ENCODE data around the gene ROBO1. TPM values are rescaled to one million over a fixed set of nuclear protein-coding genes. Genes with fewer than 3 reads are reported as not detected.

The ROBO1 gene
- total RNA-seq, 1 donor from 2014 or later, result 0.16 TPM

GRCh38 chr3:78937475-78937874 lies 830.3 kb downstream of the ROBO1 start:
- Mint-ChIP-seq H3K27me3 (ENCODE audit: insufficient read depth) (no peaks in the 10 kb centered on the region), H3K9me3 (peaks cover 18% of the 10 kb centered on the region), H3K4me1 (ENCODE audit: low read depth) (no peaks in the 10 kb centered on the region), H3K36me3 (ENCODE audit: low read depth) (no peaks in the 10 kb centered on the region), H3K27ac (no peak overlapping the region), H3K4me3 (no peak overlapping the region)
- no peak for DNase-seq (ENCODE audit: low spot score)
- intact Hi-C loops (cut with micrococcal nuclease), result no loop called here

GRCh38 chr3:78927759-78928158 lies 840.0 kb downstream of the ROBO1 start:
- Mint-ChIP-seq H3K4me3 (no peak overlapping the region), H3K4me1 (ENCODE audit: low read depth) (no peaks in the 10 kb centered on the region), H3K9me3 (no peaks in the 10 kb centered on the region), H3K36me3 (ENCODE audit: low read depth) (no peaks in the 10 kb centered on the region), H3K27ac (no peak overlapping the region), H3K27me3 (ENCODE audit: insufficient read depth) (no peaks in the 10 kb centered on the region)
- intact Hi-C loops (cut with micrococcal nuclease), result no loop called here
- no peak for DNase-seq (ENCODE audit: low spot score)

- no peak overlapping the region for H3K4me3 Mint-ChIP-seq
- DNase-seq (ENCODE audit: low spot score), result no peak
- H3K36me3 Mint-ChIP-seq (ENCODE audit: low read depth), result no peaks in the 10 kb centered on the region
- no peaks in the 10 kb centered on the region for H3K9me3 Mint-ChIP-seq
- intact Hi-C loops (cut with micrococcal nuclease), result no loop called here
- H3K27me3 Mint-ChIP-seq (ENCODE audit: insufficient read depth), result no peaks in the 10 kb centered on the region
- H3K27ac Mint-ChIP-seq, result no peak overlapping the region
- H3K4me1 Mint-ChIP-seq (ENCODE audit: low read depth), result no peaks in the 10 kb centered on the region
Observed at GRCh38 chr3:78926523-78926922, 841.3 kb downstream of the ROBO1 start.

DNA sequence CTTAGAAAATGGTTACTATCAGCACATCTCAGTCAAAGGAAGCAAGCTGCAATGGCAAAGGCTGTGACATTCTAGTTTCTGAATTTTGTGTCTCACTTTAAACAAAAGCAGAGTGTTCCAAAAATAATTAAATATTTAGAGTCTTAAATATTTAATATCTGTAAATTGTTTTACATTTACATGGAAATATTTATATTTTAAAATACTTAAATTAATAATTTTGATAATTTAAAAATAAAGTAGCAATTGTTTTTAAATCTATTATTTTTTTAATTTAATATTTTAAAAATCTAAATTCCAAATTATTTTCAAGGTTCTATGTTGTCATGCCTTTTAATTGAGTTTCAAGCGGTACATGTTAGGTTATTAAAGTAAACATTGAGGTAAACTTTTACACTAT lies 843.1 kb downstream of the ROBO1 start:
- Mint-ChIP-seq H3K4me3 (no peak overlapping the region), H3K27ac (no peak overlapping the region), H3K36me3 (ENCODE audit: low read depth) (no peaks in the 10 kb centered on the region), H3K9me3 (no peaks in the 10 kb centered on the region), H3K27me3 (ENCODE audit: insufficient read depth) (no peaks in the 10 kb centered on the region), H3K4me1 (ENCODE audit: low read depth) (no peaks in the 10 kb centered on the region)
- DNase-seq (ENCODE audit: low spot score), result no peak
- intact Hi-C loops (cut with micrococcal nuclease), result no loop called here

GRCh38 chr3:78919021-78919755 lies 848.6 kb downstream of the ROBO1 start:
- Mint-ChIP-seq H3K9me3 (no peaks in the 10 kb centered on the region), H3K4me1 (ENCODE audit: low read depth) (no peaks in the 10 kb centered on the region), H3K27ac (no peak overlapping the region), H3K4me3 (no peak overlapping the region), H3K27me3 (ENCODE audit: insufficient read depth) (no peaks in the 10 kb centered on the region), H3K36me3 (ENCODE audit: low read depth) (no peaks in the 10 kb centered on the region)
- intact Hi-C loops (cut with micrococcal nuclease), result no loop called here
- no peak for DNase-seq (ENCODE audit: low spot score)

- Mint-ChIP-seq H3K9me3 (no peaks in the 10 kb centered on the region), H3K27me3 (ENCODE audit: insufficient read depth) (no peaks in the 10 kb centered on the region), H3K36me3 (ENCODE audit: low read depth) (no peaks in the 10 kb centered on the region), H3K4me3 (no peak overlapping the region), H3K4me1 (ENCODE audit: low read depth) (no peaks in the 10 kb centered on the region), H3K27ac (no peak overlapping the region)
- intact Hi-C loops (cut with micrococcal nuclease), result no loop called here
- DNase-seq (ENCODE audit: low spot score), result no peak
Observed at GRCh38 chr3:78918361-78919020, 849.3 kb downstream of the ROBO1 start.

DNA sequence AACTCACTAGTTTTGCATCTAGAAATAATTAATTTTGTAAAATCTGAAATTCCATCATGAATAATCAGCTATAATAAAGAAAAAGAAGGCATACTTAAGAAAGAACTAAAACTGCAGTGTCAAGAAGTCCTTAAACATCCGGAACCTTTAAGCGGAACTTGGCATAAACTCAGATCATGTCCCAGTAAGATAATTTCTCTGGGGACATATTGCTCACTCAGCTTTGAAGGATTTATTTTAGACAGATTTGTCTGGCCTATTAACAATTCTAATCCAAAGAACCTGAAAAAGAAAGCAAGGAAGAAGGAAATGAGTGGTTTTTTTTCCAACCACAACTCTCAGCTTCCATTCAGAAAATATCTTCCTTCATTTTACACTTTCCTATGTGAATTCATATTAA lies 850.3 kb downstream of the ROBO1 start:
- Mint-ChIP-seq H3K9me3 (no peaks in the 10 kb centered on the region), H3K27ac (no peak overlapping the region), H3K4me3 (no peak overlapping the region), H3K36me3 (ENCODE audit: low read depth) (no peaks in the 10 kb centered on the region), H3K27me3 (ENCODE audit: insufficient read depth) (no peaks in the 10 kb centered on the region), H3K4me1 (ENCODE audit: low read depth) (no peaks in the 10 kb centered on the region)
- DNase-seq (ENCODE audit: low spot score), result no peak
- intact Hi-C loops (cut with micrococcal nuclease), result no loop called here

GRCh38 chr3:78913711-78914110 lies 854.1 kb downstream of the ROBO1 start:
- Mint-ChIP-seq H3K27me3 (ENCODE audit: insufficient read depth) (no peaks in the 10 kb centered on the region), H3K4me1 (ENCODE audit: low read depth) (no peaks in the 10 kb centered on the region), H3K4me3 (no peak overlapping the region), H3K9me3 (no peaks in the 10 kb centered on the region), H3K27ac (no peak overlapping the region), H3K36me3 (ENCODE audit: low read depth) (no peaks in the 10 kb centered on the region)
- intact Hi-C loops (cut with micrococcal nuclease), result no loop called here
- DNase-seq (ENCODE audit: low spot score), result no peak

GRCh38 chr3:78912687-78913086 lies 855.1 kb downstream of the ROBO1 start:
- Mint-ChIP-seq H3K27ac (no peak overlapping the region), H3K36me3 (ENCODE audit: low read depth) (no peaks in the 10 kb centered on the region), H3K4me3 (no peak overlapping the region), H3K9me3 (no peaks in the 10 kb centered on the region), H3K27me3 (ENCODE audit: insufficient read depth) (no peaks in the 10 kb centered on the region), H3K4me1 (ENCODE audit: low read depth) (no peaks in the 10 kb centered on the region)
- intact Hi-C loops (cut with micrococcal nuclease), result no loop called here
- no peak for DNase-seq (ENCODE audit: low spot score)

GRCh38 chr3:78912259-78912658 lies 855.5 kb downstream of the ROBO1 start:
- intact Hi-C loops (cut with micrococcal nuclease), result no loop called here
- Mint-ChIP-seq H3K4me1 (ENCODE audit: low read depth) (no peaks in the 10 kb centered on the region), H3K36me3 (ENCODE audit: low read depth) (no peaks in the 10 kb centered on the region), H3K27ac (no peak overlapping the region), H3K9me3 (no peaks in the 10 kb centered on the region), H3K27me3 (ENCODE audit: insufficient read depth) (no peaks in the 10 kb centered on the region), H3K4me3 (no peak overlapping the region)
- DNase-seq (ENCODE audit: low spot score), result no peak

DNA sequence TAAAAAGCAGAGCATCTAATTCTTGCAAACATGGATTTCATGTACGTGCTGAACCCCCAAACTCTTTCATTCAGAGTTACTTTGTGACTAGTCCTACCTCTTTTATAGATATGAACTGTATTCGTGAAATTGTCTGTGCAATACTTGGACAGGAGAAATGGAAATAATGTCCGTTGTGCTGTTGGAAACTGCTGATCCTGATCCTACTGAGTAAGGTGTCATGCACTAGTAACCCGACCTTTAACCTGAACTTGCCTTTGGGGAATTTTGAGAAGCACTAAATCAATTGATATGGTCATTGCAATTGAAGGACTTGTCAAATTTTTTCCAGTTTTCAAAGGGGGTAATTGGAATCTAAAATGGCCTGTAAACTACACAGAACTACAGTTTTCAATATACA lies 856.4 kb downstream of the ROBO1 start:
- H3K27me3 Mint-ChIP-seq (ENCODE audit: insufficient read depth), result no peaks in the 10 kb centered on the region
- H3K9me3 Mint-ChIP-seq, result no peaks in the 10 kb centered on the region
- H3K4me3 Mint-ChIP-seq, result no peak overlapping the region
- H3K4me1 Mint-ChIP-seq (ENCODE audit: low read depth), result no peaks in the 10 kb centered on the region
- no peaks in the 10 kb centered on the region for H3K36me3 Mint-ChIP-seq (ENCODE audit: low read depth)
- intact Hi-C loops (cut with micrococcal nuclease), result no loop called here
- DNase-seq (ENCODE audit: low spot score), result no peak
- no peak overlapping the region for H3K27ac Mint-ChIP-seq

DNA sequence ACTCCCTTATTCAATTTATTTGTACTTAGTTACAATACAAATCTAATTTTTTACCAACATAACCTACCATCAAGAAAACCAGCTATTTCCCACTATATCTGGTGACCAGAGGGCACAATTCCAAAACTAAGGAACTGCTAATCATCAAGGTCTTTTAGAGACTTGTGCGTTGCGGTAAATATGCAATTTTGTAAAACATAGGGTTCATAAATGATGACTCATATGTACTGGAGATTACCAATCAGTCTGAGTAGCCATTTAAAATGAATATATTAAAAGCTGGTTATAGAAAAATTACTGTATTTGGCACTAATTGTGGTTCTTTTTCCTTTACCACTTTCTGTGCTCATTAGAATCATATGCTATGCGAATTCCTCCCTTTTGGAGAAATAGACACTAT lies 859.6 kb downstream of the ROBO1 start:
- H3K27me3 Mint-ChIP-seq (ENCODE audit: insufficient read depth), result no peaks in the 10 kb centered on the region

DNA sequence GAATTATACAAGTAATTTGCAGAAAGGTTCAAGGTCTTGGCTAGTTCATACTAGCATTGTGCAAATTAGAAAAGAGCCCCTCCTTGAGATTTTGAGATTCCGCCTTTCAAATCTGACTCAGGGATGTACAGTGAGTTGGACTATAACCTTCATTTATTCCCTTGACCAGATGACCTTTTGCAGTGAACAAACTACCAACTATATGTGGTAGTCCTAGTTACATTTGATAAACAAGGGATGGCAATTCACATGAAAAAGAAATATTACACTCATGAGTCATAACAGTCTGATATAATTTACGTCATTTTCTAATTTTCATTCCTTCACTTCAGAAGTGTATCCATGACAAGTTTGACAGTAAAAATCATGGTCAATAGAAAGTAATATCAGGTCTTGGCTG lies 860.4 kb downstream of the ROBO1 start:
- intact Hi-C loops (cut with micrococcal nuclease), result no loop called here
- H3K4me1 Mint-ChIP-seq (ENCODE audit: low read depth), result no peaks in the 10 kb centered on the region
- no peaks in the 10 kb centered on the region for H3K36me3 Mint-ChIP-seq (ENCODE audit: low read depth)
- no peak overlapping the region for H3K4me3 Mint-ChIP-seq
- H3K9me3 Mint-ChIP-seq, result no peaks in the 10 kb centered on the region
- no peak for DNase-seq (ENCODE audit: low spot score)
- no peak overlapping the region for H3K27ac Mint-ChIP-seq
- H3K27me3 Mint-ChIP-seq (ENCODE audit: insufficient read depth), result no peaks in the 10 kb centered on the region

More for the DNA sequence above, 859.6 kb downstream of the ROBO1 start:
- intact Hi-C loops (cut with micrococcal nuclease), result no loop called here
- Mint-ChIP-seq H3K4me3 (no peak overlapping the region), H3K9me3 (no peaks in the 10 kb centered on the region), H3K36me3 (ENCODE audit: low read depth) (no peaks in the 10 kb centered on the region), H3K27ac (no peak overlapping the region), H3K4me1 (ENCODE audit: low read depth) (no peaks in the 10 kb centered on the region)
- no peak for DNase-seq (ENCODE audit: low spot score)
